Rectal smooth muscle tissue (tissue), 1 donor: ENCODE measurements around the gene ZBTB34.
A peak's percentile ranks its signal among the peaks of the same experiment; 100 is the strongest.

Source experiments
- H3K27ac ChIP-seq: one replicate; pipeline ENCODE4 v1.7.0; 2013; ENCODE audit warnings: low read depth, low read length, inconsistent platforms
- H3K27me3 ChIP-seq: one replicate; pipeline ENCODE4 v1.7.0; 2013; ENCODE audit warnings: low read length; ENCODE audit not compliant: control insufficient read depth, insufficient read depth
- H3K36me3 ChIP-seq: one replicate; pipeline ENCODE4 v1.7.0; 2013; ENCODE audit warnings: low read length; ENCODE audit not compliant: control insufficient read depth, insufficient read depth
- H3K4me1 ChIP-seq: one replicate; pipeline ENCODE4 v1.7.0; 2013; ENCODE audit warnings: low read length; ENCODE audit not compliant: control insufficient read depth, insufficient read depth
- H3K4me3 ChIP-seq: one replicate; pipeline ENCODE4 v1.7.0; 2013; ENCODE audit warnings: low read length
- H3K9ac ChIP-seq: one replicate; pipeline ENCODE4 v1.7.0; 2013; ENCODE audit warnings: low read length

The ZBTB34 gene

DNA sequence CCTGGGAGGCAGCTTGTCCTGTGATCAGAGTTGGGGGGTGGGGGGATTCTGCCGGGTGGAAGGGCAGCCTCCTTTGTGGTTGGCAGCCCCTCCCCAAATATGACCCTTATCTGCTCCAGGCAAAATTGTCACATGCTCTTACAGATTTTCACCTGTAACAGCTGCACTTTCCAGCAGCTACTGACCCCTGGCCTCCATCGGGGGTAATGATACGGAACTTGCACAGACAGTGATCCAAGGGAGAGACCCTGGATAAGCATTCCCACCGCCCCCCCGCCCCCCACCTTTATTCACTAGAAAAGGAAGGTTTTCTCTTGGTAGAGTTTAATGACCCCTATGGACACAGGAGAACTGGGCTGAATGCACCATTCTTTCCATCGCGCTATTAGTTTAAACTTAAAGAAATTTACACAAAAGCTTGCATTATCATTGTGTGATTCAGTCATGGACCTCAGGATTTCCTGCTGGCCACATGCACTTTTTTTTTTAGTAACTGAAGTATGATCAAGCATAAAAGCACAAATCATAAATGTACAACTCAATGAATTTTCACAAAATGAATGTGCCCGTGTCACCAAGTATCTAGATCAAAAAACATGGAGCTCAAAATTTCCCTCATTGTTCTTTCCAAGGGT lies 10.7 kb upstream of the ZBTB34 start:
- Histone ChIP-seq H3K4me3 (no peak overlapping the region), H3K36me3 (no peaks in the 10 kb centered on the region), H3K27me3 (no peaks in the 10 kb centered on the region), H3K9ac (no peak overlapping the region), H3K27ac (no peak overlapping the region), H3K4me1 (no peaks in the 10 kb centered on the region)

DNA sequence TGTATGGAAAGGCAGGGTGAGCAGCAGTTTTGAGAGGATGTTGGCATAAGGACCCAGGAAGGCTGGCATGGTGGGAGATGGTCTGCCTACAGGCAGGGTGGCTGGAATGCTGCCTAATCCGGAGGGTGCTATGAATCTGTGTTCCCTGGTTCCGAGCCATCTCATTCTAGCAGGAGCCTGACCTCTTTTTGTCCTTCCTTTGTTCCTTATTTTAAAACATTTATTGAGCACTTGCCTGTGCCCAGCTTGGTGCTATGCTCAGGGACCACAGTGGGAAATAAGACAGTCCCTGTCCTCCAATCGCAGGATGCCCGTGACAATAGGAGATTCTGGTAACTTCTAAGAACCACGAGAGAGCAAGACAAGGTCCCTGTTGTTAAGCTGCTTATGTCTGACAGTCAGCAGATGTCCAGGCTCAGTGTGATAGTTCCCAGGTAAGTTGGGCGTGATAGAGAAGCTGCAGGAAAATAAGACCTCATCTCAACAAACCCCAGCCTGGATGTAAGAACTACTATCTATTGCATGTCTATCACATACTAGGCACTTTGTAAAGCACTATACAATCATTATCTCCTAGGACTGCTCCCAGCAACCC lies 9.1 kb upstream of the ZBTB34 start:
- Histone ChIP-seq H3K36me3 (no peaks in the 10 kb centered on the region), H3K9ac (no peak overlapping the region), H3K27ac (no peak overlapping the region), H3K4me1 (no peaks in the 10 kb centered on the region), H3K27me3 (no peaks in the 10 kb centered on the region), H3K4me3 (no peak overlapping the region)

DNA sequence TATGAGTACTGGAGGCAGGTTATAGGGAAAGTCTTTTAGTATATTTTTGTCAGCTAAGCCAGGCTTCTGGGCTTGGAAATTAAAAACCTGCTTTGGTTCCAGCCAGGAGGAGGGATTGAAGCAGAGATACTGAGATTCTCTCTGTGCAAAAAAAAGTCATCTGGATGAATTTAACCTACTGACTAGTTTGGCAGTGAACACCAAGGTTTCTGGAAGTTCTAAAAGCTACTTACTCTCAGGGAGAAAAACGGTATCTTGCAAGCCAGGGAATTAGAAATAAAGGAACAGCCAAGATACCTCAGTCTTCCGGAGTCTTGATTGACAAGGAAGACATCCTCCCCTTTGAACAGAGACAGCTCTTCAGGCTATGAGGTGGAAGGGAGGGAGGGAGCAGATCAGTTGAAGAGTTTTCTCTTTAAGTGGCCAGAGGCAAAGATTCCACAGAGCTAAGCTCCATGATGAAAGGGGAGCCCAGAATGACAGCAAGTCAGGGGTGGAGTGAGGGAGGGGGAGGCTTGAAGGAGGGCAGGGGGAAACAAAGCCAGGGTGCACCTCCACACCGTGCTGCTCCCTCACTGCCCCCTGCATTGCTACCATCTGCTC lies 8.3 kb upstream of the ZBTB34 start:
- no peak overlapping the region for H3K9ac ChIP-seq
- H3K4me3 ChIP-seq = no peak overlapping the region
- H3K4me1 ChIP-seq = no peaks in the 10 kb centered on the region
- H3K27ac ChIP-seq = no peak overlapping the region
- no peaks in the 10 kb centered on the region for H3K27me3 ChIP-seq
- no peaks in the 10 kb centered on the region for H3K36me3 ChIP-seq

DNA sequence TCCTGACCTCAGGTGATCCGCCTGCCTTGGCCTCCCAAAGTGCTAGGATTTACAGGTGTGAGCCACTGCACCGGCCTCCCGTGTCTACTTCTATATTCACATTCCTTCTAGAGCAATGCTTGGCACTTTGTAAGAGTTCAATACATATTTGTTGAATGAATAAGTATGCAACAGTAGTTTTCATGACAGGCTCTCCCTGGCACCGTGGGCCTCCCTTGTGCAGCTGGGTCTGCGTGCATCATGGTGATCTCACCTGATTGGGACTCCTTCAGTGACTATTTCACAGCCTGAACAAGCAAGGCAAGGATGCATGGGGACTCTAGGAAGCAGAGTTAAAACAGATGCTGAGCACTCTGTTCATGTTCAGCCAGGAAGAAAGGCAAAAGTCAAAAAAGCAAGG lies 6.8 kb upstream of the ZBTB34 start:
- no peak overlapping the region for H3K9ac ChIP-seq
- H3K27ac ChIP-seq = no peak overlapping the region
- H3K4me3 ChIP-seq = no peak overlapping the region
- H3K4me1 ChIP-seq = no peaks in the 10 kb centered on the region
- no peaks in the 10 kb centered on the region for H3K27me3 ChIP-seq
- no peaks in the 10 kb centered on the region for H3K36me3 ChIP-seq

DNA sequence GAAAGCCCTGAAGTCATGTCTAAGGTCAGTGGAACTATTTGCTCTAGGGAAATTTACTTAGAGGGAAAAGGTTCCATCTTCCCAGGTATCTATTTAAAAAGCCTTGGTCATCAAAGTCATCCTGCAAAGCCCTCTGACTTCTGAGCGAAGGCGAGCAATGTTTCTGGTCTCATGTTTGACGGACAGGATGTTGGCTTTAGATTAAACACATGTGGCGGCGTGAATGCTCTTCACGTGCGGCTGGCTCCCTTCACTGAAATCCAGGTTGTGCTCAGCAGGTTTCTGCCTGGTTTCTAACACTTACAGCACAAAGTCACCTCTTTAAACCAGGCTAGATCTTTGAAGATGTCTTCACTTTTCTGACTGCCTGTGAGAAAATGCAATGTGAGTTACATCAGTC lies 5.7 kb upstream of the ZBTB34 start:
- H3K4me3 ChIP-seq = no peak overlapping the region
- no peak overlapping the region for H3K9ac ChIP-seq
- H3K4me1 ChIP-seq = no peaks in the 10 kb centered on the region
- no peak overlapping the region for H3K27ac ChIP-seq
- H3K36me3 ChIP-seq = no peaks in the 10 kb centered on the region
- H3K27me3 ChIP-seq = no peaks in the 10 kb centered on the region

DNA sequence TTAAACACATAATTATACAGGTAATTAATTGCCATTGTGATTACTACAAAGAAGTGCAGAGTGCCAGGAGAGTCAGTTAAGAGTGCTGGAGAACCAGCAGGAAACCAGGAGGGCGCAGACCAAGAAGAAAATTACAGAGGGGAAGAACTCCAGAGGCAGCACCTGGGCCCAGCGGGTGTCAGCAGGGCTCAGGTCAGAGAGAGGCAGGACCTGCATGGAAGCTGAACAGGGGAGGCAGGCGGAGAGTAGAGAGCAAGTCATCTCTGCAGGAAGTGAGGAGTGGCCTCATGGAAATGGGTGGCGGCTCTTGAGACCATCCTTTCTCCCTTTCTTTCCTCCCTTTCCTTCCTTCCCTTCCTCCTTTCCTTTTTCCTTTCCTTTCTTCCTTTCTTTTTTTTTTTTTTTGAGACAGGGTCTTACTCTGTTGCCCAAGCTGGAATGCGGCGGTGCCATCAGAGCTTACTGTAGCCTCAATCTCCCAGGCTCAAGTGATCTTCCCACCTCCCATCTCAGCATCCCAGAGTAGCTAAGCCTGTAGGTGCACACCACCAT lies 4.0 kb upstream of the ZBTB34 start:
- no peak overlapping the region for H3K9ac ChIP-seq
- H3K4me3 ChIP-seq = no peak overlapping the region
- H3K36me3 ChIP-seq = no peaks in the 10 kb centered on the region
- H3K4me1 ChIP-seq = peaks cover under 1% of the 10 kb centered on the region
- H3K27me3 ChIP-seq = no peaks in the 10 kb centered on the region
- H3K27ac ChIP-seq = no peak overlapping the region

DNA sequence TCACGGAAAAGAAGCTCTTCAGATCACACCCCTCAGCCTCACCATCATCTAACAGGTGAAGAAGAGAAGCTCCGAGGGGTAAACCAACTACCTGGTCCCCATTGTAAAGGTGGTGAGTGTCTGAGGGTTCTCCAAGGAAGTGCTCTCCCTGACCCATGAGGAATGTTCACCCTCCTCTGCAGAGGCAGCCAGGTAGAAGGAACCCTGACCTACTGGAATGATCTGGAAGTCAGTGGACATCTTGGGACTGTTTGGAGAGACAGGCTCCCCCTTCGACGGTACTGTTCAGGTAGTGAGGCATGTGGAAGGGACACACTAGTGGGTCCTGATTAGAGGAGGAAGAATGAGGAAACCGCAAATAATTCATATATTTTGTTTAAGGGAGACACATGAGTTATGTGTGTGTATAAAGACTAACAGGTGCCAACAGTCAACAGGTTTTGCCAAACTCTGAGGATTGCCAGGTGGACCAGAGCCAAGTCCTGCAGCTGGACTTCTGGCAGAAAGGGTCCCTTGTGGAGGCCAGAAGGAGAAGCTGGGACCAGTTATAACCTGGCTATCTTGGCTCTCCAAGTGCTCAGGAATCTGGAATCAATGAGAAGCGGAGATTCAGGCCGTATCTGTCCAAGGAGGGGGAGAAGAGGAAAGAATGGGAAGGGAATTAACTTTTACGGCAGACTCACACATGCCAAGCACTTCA lies 3.0 kb upstream of the ZBTB34 start:
- Histone ChIP-seq H3K4me3 (no peak overlapping the region), H3K9ac (no peak overlapping the region), H3K4me1 (peaks cover 9% of the 10 kb centered on the region), H3K36me3 (no peaks in the 10 kb centered on the region), H3K27me3 (no peaks in the 10 kb centered on the region), H3K27ac (no peak overlapping the region)

DNA sequence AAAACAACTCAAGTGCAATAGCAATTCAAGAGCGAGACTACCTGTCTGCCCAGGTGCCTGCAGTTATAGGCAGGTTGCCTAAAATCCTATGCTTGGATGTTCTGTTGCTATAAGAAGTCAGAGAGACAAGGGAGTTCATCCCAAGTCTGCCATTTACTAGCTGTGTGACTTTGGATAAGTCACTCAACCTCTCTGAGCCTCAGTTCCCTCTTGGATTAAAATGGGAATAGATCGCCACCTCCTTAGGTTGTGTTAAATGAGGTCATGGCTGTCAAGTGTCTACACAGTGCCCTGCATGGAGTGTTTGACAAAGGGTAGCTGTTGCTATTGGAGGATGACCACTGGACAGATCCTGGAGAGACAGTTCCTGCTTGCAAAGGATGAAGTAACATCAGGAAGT lies 1.3 kb upstream of the ZBTB34 start:
- no peak overlapping the region for H3K4me3 ChIP-seq
- H3K27me3 ChIP-seq = no peaks in the 10 kb centered on the region
- no peak overlapping the region for H3K9ac ChIP-seq
- H3K27ac ChIP-seq = no peak overlapping the region
- no peaks in the 10 kb centered on the region for H3K36me3 ChIP-seq
- peaks cover 9% of the 10 kb centered on the region for H3K4me1 ChIP-seq

DNA sequence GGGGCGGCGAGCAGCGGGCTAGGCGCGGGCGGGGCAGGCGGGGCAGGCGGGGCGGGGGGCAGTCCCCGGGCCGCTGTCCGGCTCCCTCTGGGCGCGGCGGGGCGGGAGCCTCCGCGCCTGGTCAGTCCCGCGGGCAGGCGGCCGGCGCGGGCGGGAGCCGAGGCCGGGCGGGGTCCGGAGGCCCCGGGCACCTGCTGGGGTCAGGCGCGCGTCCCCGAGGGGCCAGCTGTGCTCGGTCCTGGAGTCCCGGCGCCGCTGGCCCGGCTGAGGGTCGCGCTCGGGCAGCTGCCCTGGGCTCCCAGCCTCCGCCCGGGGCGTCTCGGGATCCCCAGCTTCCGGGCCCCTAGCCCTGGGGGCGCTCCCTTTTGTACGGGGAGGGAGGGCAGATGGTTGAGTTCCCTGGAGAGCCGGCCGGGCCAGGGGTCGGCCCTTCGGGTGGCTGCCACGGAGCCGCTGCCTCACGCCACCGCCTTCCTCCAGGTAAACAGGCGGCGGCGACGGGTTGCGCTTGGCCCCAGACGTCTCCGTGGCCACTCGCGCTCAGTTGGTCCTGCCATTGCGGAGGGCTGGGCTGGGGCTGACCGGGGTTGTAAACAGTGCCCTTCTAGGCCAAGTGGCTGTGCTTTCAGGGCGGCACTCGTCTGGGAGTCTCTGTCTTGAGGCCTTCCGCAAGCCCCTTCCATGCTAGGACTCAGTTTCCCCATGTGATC lies 473 bp downstream of the ZBTB34 start:
- Histone ChIP-seq H3K27me3 (no peaks in the 10 kb centered on the region), H3K27ac (peak overlapping the region; percentile 35), H3K36me3 (no peaks in the 10 kb centered on the region), H3K4me1 (peaks cover 9% of the 10 kb centered on the region), H3K4me3 (peak overlapping the region; percentile 87), H3K9ac (peak overlapping the region; percentile 20)

DNA sequence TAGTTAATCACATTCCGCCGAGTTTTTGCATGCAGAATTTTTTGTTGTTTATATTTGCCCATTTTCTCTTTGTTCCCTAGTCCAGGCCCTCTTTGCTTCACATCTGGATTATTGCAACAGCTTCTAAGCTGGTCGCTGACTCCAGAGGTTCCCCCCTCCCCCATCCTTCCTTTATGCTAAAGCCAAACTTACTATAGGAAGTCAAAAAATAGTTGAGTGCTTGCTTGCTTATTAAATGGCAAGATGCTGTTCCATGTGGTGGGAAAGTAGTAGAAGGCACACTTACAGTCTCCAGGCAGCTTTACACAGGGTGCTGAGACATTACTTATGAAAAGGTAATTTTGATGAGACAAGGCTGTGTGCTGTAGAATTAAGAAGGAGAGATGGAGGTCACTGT lies 1.3 kb downstream of the ZBTB34 start:
- no peaks in the 10 kb centered on the region for H3K36me3 ChIP-seq
- no peaks in the 10 kb centered on the region for H3K27me3 ChIP-seq
- no peak overlapping the region for H3K27ac ChIP-seq
- H3K4me3 ChIP-seq = peak overlapping the region; percentile 87
- peaks cover 9% of the 10 kb centered on the region for H3K4me1 ChIP-seq
- no peak overlapping the region for H3K9ac ChIP-seq

DNA sequence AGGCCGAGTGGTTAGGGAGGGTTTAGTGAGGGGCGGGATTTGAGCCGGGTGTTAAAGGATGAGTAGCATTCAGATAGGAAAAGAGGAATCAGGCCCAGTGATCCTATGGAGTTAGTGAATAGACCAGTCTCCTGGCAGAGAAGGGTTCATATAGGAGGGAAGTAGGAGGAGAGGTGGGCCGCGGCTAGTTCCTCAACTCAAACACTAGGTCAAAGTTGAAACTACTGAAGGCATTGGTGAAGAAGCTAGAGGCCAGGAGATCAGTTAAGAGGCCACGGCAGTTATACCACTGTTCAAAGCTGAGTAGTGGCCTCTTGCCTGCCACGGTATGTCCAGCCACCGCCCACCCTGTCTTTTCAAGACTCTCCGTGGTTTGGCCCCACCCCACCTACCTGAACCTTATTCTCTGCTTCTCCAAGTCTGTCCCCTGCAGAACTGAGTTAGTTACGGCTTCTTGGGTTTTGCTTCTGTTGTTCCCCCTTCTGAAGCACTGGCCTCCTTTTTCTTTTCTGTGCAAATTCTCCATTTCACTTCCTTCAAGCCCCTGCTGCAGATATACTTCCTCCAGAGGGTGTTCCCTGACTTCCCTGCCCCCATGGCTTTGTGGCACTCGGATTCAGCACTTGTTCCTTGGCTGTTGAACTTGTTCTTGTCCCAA lies 1.8 kb downstream of the ZBTB34 start:
- Histone ChIP-seq H3K4me1 (peaks cover 9% of the 10 kb centered on the region), H3K4me3 (peak overlapping the region; percentile 87), H3K27me3 (no peaks in the 10 kb centered on the region), H3K9ac (no peak overlapping the region), H3K27ac (no peak overlapping the region), H3K36me3 (no peaks in the 10 kb centered on the region)

DNA sequence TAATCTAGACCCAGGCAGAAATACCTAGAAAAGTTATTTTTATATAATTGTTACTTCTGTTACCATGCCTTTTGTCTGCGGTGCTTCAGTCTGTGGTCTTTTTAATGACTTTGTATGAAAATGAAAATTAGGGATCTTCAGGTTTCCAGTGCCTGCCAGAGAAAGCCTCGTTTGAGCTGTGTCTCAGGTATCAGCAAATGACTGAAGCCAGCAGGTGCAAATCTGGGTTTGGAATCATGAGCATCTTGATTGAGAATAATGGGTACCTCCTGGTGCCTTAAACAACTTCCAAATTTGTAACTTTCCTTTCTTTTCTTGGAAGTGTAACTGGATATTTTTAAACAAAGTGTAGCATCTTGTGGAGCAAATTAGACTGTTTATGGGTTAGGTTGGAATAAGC lies 4.3 kb downstream of the ZBTB34 start:
- Histone ChIP-seq H3K9ac (no peak overlapping the region), H3K36me3 (peaks cover 3% of the 10 kb centered on the region), H3K27me3 (no peaks in the 10 kb centered on the region), H3K4me1 (peaks cover 9% of the 10 kb centered on the region), H3K27ac (no peak overlapping the region), H3K4me3 (no peak overlapping the region)
